D721Med (cell line): ENCODE results near the gene IL31RA.

Experiments used
- DNase-seq: peaks from one replicate; pipeline ENCODE4 v3.0.0; 2011; ENCODE audit warnings: low spot score; ENCODE audit not compliant: insufficient read length
- FAIRE-seq: peaks from 2 replicates; lab custom pipeline; 2011; peaks lifted over from hg19 to GRCh38; lab: Jason Lieb, UNC
- CTCF ChIP-seq: IDR thresholded peaks from 2 replicates; pipeline ENCODE4 v1.5.1; 2012; ENCODE audit warnings: mild to moderate bottlenecking, control low read depth; ENCODE audit not compliant: insufficient read depth; ENCODE audit errors: missing control alignments

IL31RA gene

GRCh38 chr5:55929020-55929799, 78.1 kb downstream of the IL31RA start:
- TF ChIP-seq CTCF: no peak
- DNase-seq: no peak
- FAIRE-seq: no peak

- no peak for FAIRE-seq
- DNase-seq: no peak
- TF ChIP-seq CTCF: no peak
Measured at GRCh38 chr5:55932700-55933099, 81.5 kb downstream of the IL31RA start.

- no peak for FAIRE-seq
- no peak for TF ChIP-seq CTCF
Measured at GRCh38 chr5:55933377-55934114, 82.4 kb downstream of the IL31RA start.

DNA sequence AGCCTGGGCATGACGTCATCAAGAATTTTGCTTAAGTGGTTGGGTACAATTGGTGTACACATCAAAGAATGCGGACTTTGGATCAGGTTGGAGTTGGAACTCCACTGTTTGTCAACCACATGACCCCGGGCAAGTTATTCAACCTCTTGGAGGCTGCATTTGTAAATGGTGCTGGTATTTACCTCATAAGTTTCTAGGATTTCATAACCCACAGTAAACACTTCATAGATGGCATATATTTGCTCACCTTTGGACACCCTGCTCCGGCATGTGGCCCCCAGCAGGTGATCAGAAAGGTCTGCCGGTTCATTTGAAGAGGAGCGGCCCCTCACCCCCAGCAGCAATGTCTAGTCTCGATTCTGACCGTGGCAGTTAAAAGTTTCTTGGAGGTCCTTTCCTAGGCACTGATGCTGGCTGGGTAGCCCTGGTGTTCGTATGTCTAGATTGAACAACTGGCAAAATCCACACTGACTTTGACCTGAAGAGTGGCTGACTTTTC, 83.0 kb downstream of the IL31RA start:
- DNase-seq: no peak
- no peak for FAIRE-seq

More at GRCh38 chr5:55933377-55934114, 82.4 kb downstream of the IL31RA start:
- DNase-seq: no peak

DNA sequence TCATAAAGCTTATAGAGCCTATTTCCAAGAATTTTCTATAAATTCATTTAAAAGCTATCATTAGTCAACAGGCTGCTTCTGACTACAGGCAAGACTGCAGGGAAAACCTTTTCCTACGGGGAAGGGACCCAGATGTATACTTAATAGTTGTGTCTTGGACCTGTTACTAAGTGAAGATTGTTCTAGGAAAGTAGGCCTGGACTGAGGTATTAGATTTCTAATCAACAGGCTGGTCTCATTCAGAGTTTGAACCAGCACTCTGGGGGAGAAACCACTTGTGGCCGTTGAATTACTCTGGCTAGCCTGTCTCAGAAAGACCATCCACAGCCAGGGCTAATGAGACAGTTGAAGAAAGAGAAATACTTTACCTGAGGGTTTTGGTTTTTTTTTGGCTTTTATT, 83.6 kb downstream of the IL31RA start:
- DNase-seq (no peak), FAIRE-seq (no peak)
- no peak for TF ChIP-seq CTCF

More for the DNA sequence above, 83.0 kb downstream of the IL31RA start:
- no peak for TF ChIP-seq CTCF

- no peak for DNase-seq
- FAIRE-seq: no peak
Measured at GRCh38 chr5:55935371-55935770, 84.2 kb downstream of the IL31RA start.

More at GRCh38 chr5:55935371-55935770, 84.2 kb downstream of the IL31RA start:
- TF ChIP-seq CTCF: no peak
